GM18499 (cell line): ENCODE measurements around the gene PARVA.

Experiments
- ATAC-seq: cut with Tn5 transposase; IDR thresholded peaks from one replicate; pipeline ENCODE4 v1.9.1; 2021; ENCODE audit warnings: moderate number of reproducible peaks; ENCODE audit not compliant: insufficient read depth, unreplicated experiment

The PARVA gene

DNA sequence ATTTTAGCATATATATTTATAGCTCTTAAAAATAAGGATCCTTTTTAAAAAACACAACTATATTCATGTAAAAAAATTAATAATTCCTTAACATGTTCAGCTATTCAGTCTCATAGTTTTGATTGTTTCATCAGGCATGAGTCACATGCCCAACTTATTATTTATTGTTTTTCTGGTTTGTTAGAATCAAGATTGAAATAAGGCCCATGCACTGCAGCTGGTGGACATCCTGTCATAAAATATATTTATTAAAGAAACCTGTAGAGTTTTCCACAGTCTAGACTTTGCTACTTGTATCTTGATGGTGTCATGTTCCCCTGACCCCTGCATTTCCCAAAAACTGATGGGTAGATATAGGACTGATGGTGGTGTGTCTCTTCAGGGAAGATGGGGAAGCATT is 77.4 kb downstream of the PARVA start:
- no peak for ATAC-seq

DNA sequence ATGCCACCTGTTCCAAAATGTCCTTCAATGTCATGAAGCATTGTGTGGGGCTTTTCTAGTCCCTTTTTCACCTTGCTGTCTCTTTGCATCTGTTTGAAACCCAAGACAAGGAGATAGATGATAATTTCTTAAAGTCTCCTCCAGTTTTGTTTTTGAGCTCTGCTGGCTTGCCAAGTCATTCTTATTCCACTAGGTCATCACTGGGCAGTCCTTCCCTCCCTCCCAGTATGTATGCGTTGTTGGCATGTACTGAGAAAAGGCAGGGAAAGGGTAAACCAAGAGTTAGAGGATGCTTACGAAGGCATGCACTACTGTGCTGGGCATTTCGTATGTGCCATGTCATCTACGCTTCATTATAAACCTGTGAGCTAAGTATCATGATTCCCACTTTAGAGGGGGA is 78.6 kb downstream of the PARVA start:
- ATAC-seq = no peak

DNA sequence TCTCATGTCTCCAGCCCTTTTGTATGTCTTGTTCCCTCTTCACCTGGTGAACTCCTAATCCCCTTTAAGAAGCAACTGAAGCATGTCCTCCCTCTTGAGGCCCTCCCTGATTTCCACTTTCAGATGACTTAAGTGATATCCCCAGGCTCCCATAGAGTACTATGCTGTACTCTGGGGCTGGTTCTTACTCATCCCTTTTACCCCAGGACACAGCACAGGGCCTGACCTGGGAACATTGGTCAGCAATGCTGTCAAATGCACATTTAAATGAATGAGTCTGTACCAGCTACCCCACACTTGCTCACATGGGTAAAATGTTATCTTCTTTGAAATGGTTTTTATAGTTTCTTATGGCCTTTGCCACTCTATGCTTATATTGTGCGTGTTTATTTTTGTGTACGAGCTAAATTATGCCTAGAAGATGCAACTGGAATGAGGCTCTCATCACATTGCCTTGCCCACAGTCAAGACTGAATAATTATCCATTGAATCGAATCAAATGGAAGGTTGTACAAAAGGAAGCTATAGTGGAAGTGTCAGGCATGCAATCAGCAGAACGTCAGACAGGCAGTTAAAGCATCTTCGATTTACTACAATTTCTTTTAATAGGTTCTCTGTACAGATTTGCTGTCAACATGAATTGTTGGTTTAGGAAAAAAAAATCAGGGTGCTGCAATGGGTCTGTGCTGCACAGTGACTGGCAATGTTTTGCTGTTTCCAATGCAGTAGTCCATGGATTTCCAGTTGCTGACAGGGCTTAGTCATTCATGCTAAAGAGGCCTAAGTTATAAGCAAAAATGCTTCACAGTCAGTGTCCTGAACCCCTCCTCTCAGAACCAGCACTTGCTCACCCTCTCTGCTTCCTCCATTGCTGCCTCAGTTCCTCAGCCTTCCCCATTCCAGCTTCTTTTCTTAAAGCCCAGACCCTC is 79.5 kb downstream of the PARVA start:
- ATAC-seq = no peak

DNA sequence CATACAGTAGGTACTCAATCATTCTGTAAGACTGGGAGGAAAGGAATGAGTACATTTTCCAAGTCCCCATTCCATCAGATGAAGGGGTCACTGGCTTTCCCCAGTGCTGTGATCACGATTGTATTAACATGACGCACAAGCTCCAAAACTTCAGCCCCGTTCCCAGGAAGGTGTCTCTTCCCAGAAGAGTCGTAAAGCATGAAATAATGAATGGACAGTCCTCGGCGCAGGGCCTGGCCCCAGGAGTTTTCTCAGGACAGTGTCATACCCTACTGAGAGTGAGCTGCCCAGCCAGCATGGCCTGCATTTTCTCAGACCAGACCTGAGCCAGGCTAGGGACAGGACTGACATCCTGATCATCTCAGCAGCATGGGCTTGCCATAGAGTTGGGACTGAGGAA is 80.7 kb downstream of the PARVA start:
- no peak for ATAC-seq

DNA sequence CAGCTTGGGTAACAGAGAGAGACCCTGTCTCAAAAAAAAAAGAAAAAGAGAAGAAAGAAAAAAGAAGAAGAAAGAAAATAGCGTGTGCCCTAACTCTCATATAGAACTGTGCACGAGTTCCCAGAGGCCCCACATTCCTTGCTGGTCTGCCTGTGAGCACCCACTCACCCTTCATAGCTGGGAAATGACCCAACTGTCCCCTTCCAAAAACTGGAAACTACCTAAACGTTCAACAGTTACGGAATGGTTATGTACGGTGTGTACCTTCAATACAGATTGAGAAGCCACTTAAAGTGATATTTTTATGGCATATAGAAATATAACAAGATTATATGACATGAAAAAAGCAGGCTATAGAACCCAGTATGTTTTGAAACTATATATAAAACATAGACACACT is 82.0 kb downstream of the PARVA start:
- ATAC-seq = no peak

DNA sequence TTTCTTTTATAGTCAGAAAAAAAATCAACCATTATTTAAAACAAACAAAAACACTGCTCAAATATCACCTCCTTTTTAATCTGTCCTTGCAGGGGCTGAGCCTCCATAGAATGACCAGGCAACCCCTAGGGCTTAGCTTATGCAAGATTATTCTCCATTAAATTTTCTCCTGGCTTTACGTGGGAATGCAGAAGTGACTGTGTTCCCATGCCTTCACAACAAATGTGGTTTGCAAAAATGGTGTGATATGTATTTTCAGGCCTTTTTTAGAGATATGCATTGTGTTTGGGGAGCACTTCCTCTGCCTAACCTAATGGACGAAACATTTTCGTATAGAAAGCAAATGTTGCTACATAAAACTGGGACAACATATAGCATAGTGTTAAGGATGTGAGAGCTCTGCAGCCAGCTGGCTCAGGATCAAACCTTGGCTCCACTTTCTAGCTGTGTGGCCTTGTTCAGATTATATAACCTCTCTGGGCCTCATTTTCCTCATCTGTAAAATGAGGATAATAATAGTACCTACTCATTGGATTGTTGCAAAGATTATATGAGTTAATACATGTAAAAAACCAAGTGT is 82.6 kb downstream of the PARVA start:
- ATAC-seq = no peak

DNA sequence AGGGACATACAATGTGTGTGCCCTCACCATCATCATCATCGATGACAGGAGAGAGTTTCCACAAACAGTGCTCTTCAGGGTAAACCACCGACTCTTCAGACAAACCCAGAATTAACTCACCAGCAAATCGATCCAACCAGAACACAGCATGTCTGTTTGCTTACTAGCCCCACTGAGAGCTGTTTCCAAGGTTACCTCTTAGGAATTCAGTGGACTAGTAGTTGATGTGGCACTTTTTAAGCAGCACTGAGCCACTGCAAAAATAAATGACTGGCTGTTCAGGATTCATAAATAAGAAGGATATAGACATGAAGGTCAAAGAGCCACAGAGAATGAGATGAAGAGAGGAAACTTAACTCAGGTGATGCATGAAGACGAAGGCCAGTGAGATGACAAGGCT is 83.1 kb downstream of the PARVA start:
- ATAC-seq = no peak

DNA sequence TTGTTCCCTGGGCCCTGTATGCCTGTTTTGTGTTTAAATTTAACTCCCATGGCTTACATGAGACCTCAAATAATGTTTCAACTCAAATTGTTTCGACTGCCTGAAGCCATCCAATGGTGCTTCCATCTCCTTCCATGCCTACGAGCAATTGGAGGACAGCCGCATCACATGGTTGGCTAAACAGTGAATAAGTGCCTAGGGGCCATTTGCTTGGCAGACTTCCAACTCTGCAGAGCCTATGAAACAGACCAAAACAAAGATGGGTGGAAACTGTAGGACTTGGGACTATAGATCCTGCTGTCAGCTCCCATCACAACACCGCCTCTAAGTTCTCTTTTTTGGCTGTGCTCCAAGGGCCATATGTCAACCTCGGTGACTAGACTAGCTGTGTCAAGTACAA is 84.1 kb downstream of the PARVA start:
- ATAC-seq = no peak

DNA sequence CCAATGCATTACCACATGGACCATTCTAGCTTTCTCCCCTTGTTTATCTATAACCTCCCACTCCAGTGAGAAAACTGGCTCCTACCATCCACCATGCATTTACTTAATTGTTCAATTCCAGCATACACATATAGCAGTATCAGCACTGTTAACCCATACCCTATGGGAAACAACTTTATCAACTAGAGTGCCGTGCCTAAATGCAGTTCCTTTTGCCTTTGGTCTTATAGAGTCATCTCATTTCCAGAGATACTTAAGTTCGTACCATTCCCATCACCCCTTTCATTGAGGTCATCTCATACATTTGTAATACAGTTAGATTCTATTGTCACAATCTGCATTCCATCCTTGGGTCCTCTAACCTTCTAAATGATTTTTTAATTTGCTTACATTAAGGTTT is 86.9 kb downstream of the PARVA start:
- ATAC-seq = no peak

DNA sequence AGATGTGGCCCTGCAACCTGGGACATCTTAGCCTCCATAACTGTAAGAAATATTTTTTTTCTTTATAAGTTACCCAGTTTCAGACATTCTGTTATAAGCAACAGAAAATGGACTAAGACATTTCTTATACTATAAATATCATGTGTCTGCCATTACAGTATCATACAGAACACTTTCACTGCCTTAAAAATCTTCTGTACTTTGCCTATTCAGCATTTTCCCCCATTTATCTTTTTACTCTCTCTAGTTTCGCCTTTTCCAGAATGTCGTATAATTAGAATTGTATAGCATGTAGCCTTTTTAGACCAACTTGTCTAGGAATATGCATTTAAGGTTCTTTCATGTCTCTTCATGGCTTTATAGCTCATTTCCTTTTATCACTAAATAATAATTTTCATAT is 88.0 kb downstream of the PARVA start:
- ATAC-seq = no peak

DNA sequence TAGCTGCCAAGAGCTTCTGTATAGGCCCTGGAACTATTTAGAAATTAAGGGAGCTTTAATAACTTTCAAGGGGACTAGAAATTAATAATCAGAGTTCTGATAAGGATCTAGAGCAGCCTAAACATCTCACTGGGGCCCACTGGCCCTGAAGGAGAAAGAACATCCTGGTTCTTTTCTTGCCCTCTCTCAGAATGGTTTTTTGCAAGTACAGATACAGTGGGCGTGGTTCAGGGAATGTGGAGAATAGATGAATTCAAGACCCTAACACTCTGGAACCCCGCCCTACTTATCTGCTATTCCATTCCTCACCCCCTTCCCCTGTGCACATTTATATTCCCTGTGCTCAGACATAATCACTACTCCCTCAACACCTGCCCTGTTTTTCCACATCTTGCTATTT is 90.2 kb downstream of the PARVA start:
- no peak for ATAC-seq

DNA sequence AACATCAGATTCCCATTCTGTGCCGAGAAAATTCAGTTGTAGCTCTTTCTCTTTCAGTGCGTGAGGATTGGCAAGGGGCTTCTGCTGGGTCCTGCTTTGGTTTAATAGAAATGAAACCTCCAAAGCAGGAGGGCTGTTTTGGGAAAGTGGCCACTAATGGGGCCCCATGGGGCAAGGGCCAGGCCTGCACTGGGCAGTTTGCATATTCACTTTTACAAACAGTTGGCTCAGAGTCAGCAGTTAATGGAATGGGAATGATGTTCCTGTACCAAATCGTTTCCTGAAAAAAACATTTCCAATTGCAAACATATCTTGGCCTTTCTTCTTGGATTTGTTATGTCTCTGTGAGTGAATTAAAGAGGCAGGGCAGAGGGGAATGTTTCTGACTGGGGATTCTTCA is 92.1 kb downstream of the PARVA start:
- no peak for ATAC-seq

DNA sequence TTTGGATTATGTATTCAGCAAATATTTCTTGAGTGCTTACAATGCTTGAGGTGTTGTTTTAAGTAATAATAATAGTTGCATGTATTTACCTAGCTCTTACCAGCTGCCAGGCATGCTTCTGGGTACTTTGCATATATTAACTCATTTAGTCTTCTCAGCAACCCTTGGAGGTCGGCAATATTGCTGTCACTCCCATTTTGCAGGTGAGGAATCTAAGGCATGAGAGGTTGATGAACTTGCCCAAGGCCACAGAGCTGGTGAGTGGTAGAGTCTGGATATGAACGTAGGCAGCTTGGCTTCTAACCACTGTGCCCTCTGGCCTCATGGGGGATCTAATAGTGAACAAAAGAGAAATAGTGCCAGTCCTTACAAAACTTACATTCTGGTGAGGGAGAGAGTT is 92.9 kb downstream of the PARVA start:
- ATAC-seq = no peak

DNA sequence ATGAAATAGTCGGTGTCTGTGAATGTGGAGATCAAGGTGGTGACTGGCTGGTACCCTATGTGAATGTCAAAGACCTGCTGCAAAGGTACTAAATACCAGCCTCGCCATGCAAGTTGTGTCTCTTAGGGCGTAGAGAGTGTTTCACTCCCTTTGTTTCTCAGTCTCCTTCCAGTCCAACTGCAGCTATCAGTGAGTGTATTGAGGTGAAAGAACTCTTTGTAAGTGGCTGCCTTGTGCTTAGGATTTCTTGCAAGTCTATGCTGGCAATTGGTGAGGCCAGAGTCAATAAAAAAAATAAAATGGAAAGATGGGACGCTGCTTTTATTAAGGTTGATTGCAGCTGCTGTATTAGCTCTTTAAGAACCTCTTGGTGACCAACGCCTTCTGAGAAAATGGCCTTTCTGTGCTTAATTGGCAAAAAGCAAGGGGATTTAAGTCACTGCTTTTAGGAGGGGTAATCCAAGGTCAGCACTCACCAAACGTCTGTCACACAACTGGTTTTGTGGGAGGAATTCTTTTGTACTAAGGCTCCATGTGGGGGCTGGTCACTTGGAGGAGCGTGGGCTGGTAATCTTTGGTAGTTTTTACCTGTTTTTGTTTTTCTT is 95.1 kb downstream of the PARVA start:
- ATAC-seq = no peak

DNA sequence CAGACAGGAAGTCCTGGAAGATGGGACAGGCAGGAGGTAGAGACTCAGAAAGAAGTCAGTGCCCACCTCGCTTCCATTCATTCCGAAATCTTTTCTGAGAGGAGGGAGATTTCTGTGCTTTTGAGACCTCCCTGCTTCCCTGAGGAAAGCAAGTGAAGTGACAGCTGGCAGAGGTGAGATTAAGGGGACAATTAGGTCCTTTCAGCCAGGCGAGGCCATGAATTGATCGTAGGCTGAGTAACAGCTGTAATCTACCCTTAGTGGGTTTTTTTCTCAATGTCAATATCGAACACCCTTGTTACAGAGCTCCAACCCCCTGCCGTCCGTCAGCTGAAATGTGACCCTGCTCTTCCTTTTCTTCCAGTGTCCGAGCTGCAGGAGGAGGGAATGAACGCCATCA is 96.0 kb downstream of the PARVA start:
- ATAC-seq = no peak

DNA sequence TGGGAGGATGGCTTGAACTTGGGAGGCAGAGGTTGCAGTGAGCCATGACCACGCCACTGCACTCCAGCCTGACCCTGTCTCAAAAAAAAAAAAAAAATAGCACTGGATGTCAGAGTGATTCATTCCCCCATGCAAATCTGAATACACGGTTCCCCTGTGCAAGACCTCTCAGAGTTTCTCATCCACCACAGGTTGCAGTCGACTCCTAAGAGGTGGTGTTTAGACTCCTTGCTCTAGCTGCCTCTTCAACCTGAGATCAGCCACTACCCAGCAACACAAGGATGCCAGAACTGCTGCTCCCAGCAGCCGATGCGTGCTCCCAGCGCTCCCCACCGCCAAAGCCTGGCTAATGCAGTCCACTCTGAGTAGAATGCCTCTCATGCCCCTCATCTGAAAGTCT is 97.5 kb downstream of the PARVA start:
- no peak for ATAC-seq

DNA sequence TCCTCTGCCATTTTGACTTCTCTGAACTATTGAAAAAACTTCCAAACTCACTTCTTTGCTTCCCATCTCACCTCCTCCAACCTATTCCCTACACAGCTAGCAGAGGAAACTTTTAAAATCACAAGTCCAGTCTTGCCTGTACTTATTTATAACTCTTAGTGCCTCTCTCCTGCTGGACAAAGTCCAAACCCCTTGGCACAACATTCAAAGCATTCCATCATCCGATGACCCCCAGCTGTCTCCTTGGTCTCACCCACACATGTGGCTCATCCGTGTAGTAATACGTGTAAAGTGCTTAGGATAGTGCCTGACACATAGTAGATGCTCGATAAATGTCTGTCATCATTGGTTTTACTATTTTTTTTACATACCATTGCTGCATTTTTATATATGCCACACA is 101.4 kb downstream of the PARVA start:
- ATAC-seq = no peak

DNA sequence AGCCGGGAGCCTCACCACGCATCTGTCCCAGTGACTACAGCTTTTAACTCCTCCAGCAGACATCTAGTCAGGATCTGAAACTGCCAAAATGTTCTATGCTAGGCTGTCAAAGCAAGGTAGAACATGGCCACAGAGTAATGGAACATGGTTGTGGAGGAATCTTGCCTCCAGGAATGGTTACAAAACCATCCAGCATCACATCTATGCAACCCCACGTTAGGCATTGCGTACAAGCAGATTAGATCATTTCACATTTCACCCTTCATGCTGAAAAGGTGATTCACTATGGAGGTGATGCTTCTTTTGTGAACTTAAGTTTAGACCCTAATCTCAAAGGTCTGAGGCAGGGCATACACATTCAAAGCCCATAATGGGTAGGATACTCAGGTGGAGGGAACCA is 103.0 kb downstream of the PARVA start:
- no peak for ATAC-seq

DNA sequence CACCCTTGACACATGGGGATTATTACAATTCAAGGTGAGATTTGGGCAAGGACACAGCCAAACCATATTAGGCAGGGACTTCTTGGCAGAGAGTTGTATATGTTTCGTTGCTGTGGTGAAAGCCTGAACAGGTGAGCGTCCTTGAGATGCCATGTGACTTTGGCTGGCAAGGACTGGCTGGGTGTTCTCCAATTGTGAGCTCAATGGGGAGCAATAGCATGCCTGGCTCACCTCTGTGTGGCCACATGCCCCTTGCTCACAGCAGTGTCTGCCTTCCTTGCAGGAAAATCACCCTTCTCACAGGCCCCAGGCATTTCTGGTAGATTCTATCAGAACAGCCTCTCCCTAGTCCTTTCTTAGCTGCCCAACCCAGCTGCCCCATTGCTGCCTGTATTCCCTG is 105.5 kb downstream of the PARVA start:
- ATAC-seq = no peak

DNA sequence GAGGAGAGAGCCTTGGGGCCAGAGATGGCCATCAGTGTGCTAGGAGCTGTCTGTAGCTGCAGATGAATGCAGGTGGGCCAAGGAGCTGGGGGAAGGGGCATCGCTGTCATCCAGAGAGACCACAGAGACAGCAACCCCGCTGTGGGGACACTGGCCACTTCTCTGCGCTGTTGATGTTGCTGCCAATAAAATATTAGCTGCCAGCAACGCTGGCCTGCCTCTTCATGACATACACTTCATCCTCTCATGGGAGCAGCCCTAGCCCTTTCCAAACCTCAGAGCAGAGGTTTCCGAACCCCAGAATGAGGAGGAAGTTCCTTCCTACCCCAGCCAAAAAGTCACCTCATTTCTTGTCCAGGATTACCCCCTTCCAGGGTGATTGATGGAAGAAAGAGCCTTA is 106.2 kb downstream of the PARVA start:
- no peak for ATAC-seq

DNA sequence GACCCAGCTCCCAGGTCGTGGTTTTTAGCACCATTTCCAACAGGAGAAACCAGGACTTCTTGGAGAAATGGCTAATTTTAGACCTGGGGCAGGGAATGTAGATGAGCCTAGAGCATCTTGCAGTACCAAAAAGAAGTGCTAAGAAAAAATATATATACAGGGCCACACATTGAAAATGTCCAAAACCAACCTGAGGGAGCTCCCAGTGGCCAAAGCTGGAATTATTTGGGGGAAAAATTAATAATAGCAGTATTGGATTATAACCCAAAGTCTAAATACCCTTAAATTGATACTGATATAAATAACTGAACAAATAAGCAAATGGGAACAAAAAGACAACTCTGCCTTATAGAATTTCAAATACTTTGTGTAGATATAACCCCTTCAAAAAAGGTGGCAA is 108.0 kb downstream of the PARVA start:
- ATAC-seq = no peak
